Stimulated activated CD4-positive, alpha-beta T cell treated with anti-CD3 and anti-CD28 coated beads, TNF-alpha, amount 100 ng/mL, for 24 hours (primary cell): ENCODE measurements around the gene ISLR2.

Experiments
- DNase-seq, 3 experiments: peaks; one replicate each; pipeline ENCODE4 v3.0.0-alpha.2; 2020; ENCODE audit warnings: low read depth in 3 of 3

ISLR2 gene

DNA sequence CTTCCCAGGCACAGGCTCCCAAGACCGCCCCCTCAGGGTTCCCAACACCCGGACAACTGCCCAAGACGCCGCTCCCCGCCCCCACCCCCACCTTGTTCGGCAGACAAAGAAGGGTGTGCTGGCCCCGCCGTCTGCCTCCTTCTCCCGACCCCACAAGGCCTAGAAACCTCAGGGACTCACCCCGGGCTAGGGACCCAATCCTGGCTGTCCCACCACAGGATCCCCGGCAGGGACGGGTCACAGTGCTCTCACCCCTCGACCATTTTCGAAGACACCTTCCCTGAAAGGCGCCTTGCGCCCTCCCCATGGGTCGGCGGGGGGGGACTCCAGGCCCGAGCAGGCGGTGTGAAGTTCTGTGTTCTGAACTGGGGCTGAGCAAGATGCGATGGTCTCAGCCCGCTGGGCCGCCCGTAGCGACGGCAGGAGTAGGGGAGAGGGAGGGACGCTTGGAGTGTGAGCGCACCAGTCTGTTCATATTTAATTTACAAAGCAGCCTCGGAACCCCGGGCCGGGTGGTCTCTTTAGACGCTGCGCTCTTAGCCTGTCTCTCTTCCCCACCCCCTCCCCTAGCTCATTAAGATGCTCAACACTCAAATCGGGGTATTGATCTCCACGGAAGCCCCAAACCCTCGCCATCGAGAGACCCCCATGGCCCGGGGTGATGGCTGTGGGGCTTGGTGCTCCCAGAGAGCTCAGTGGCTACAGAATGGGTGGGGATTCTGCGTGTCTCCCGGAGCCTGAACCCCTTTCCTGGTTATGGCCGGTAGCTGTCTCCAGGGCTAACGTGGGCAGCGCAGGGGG, 1.4 kb upstream of the ISLR2 start:
- no peak for DNase-seq

DNA sequence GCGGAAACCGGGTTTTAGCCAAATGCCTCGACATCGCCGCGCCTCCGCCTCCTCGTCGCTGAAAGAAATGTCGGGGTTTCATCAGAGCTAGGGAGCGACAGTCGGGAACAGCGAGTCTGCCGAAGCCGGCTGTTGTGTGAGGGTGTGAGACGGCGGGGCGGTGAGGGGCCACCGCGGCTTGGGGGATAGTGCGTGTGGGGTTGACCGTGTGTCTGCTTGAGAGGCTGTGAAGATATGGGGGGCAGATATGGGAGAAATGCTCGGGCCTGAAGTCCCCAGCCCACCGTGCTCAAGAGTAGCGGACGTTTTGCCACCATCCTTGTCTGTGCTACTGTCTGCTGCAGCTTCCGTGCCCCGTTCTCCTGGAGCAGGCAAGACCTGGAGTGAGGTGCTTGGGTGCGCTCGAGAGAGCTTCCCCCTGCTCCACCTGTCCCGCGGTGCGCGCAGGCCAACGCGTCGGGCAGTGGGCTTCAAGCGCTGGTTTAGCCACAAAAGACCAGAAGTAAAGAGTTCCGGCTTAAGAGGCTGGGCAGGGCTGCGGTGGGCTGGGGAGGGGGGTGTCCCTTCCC, 716 bp upstream of the ISLR2 start:
- no peak for DNase-seq

DNA sequence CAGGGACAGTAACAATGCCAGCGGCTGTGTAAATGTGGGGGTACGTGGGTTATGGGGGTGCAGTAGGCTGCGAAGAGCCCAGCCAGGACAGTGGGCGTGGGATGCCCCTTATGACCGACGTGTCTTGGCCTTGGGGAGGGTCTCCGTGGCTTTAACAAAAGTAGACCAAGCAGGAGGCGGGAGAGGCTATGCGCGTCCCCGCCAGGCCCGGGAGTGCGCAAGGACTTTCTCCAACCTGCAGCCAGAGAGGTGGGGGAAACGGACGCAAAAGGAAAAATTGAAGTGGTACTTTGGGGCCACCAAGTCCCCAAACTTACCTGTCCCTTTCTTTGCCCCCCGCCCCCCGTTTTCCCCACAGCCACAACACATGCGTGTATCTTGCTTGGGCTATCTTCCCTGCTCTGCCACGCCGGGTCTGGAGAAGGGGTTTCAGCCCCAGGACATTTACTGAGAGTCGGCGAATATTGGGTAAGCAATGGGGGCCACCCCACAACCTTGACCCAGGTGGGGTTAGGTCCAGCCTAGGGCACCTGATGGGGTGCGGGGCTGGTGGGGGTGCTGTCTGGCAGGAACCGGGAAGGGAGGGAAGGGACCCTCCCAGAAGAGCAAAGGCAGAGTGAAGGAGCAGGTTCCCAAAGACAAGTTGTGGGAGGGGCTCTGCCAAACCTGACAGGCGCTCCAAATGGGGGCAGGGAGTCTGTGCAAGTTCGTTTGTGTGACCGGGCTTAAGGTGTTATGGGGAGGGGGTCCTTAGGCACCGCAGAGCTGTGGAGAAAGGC, 652 bp downstream of the ISLR2 start:
- DNase-seq: no peak

DNA sequence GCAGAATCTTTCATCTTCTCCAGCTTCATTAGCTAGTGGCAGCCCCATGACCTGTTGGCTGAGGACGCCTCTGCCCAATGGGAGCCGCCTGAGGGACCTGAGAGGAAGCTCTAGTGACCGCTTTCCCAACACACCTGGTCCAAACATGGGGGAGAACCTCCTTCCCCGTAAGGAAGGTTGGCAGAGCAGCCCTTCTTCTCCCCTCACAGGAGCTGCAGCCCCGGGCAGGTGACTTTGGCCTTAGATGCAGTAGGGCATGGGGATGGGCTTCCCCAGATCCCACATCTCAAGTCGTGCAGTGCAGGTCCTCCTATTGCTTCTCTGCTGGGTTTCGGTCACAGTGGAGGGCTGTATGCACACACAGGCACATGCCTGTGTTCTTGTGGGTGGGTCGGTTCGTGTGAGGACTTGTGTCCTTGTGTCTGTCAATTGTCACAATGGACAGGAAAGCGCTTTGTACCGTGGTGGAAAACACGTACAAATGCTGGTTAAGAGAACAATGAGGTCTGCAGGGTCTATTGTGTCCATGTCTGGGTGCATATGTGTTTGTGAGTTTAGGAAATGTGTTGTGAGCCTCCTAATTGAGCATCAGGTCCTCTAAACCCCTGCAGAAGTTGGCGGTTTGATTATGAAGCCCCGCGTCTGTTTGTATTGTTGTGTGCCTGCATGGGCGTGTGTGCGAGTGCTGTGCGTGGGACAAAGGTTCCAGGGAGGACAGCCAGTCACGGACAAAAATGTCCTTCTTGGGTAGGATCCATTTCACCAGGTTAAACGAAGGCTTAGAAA, 1.4 kb downstream of the ISLR2 start:
- DNase-seq: no peak

DNA sequence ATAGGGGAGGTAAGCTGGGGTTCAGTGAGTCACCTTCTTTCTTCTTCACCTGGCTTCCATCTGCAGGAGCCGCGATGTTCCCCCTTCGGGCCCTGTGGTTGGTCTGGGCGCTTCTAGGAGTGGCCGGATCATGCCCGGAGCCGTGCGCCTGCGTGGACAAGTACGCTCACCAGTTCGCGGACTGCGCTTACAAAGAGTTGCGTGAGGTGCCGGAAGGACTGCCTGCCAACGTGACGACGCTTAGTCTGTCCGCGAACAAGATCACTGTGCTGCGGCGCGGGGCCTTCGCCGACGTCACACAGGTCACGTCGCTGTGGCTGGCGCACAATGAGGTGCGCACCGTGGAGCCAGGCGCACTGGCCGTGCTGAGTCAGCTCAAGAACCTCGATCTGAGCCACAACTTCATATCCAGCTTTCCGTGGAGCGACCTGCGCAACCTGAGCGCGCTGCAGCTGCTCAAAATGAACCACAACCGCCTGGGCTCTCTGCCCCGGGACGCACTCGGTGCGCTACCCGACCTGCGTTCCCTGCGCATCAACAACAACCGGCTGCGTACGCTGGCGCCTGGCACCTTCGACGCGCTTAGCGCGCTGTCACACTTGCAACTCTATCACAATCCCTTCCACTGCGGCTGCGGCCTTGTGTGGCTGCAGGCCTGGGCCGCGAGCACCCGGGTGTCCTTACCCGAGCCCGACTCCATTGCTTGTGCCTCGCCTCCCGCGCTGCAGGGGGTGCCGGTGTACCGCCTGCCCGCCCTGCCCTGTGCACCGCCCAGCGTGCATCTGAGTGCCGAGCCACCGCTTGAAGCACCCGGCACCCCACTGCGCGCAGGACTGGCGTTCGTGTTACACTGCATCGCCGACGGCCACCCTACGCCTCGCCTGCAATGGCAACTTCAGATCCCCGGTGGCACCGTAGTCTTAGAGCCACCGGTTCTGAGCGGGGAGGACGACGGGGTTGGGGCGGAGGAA, 2.6 kb downstream of the ISLR2 start:
- DNase-seq: no peak

DNA sequence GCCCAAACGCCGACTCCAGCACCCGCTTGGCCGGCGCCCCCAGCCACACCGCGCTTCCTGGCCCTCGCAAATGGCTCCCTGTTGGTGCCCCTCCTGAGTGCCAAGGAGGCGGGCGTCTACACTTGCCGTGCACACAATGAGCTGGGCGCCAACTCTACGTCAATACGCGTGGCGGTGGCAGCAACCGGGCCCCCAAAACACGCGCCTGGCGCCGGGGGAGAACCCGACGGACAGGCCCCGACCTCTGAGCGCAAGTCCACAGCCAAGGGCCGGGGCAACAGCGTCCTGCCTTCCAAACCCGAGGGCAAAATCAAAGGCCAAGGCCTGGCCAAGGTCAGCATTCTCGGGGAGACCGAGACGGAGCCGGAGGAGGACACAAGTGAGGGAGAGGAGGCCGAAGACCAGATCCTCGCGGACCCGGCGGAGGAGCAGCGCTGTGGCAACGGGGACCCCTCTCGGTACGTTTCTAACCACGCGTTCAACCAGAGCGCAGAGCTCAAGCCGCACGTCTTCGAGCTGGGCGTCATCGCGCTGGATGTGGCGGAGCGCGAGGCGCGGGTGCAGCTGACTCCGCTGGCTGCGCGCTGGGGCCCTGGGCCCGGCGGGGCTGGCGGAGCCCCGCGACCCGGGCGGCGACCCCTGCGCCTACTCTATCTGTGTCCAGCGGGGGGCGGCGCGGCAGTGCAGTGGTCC, 3.5 kb downstream of the ISLR2 start:
- no peak for DNase-seq

DNA sequence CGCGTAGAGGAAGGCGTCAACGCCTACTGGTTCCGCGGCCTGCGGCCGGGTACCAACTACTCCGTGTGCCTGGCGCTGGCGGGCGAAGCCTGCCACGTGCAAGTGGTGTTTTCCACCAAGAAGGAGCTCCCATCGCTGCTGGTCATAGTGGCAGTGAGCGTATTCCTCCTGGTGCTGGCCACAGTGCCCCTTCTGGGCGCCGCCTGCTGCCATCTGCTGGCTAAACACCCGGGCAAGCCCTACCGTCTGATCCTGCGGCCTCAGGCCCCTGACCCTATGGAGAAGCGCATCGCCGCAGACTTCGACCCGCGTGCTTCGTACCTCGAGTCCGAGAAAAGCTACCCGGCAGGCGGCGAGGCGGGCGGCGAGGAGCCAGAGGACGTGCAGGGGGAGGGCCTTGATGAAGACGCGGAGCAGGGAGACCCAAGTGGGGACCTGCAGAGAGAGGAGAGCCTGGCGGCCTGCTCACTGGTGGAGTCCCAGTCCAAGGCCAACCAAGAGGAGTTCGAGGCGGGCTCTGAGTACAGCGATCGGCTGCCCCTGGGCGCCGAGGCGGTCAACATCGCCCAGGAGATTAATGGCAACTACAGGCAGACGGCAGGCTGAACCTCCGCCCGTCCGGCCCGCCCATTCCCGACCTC, 4.1 kb downstream of the ISLR2 start:
- DNase-seq: no peak

DNA sequence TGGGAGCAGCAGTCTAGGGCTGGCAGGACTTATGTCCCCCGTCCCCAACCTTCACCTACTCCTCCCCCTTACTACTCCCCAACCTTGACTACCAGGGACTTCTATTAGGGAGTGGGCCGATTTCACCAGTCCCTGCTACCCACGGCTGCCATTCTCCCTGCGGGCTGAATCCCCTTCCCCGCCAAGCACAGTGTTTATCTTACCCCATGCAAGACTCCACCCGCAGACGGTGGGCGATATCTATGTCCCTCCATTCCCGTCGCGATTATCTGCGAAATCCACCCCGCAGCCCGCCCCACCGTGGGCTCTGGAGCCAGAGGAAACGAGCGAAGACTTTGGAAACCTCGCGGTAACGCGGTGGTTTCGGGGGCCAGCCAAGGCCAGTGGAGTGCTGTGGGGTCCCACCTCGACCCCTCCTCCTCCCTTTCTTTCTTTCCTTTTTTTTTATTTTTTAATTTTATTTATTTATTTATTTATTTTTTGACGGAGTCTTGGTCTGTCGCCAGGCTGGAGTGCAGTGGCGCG, 4.7 kb downstream of the ISLR2 start:
- DNase-seq: no peak

DNA sequence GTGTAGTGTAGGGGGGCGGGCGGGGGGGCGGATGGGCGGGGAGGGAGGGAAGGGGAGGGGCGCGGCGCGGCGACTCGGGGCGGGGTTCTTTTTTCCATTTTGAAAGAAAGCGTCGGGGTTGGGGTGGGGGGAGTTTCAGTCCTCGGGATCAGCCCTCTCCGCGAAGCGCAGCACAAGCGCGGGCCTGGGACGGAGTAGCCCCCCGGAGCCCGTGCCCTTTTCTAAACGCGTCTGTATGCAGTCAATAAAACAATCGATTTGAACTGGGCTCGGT, 6.1 kb downstream of the ISLR2 start:
- no peak for DNase-seq

DNA sequence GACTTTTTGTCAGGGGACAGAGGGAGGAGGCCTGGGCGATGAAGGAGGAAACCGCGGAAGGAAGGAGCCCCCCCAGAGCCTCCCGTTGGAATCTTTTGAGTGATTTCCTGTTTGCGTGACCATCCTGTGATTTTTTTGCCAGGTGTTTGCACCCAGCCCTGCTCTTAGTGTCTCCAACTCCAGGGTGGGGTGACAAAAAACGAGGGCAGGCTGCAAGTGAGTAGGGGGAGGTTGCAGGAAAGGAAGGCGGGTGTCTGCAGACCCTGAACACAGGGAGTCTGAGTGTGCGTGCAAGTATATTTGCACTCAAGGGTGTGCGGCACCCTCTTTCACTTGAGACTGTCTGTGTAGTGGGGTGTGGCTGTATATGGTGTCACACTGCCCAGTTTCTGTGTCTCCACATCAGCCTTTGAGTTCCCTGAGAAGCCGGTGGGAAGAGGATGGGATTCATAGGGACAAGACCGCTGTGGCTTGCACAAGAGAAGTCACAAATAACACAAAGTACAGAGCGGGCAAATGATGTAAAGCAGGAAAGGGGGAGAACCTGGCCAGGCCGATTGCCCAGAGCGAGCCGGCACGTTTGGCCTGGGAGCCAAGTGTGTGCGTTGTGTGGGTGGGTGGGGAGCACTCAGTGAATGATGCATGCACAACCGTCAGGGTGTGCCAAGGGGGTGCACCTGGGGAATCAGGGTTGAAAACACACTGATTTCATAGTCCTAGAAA, 6.6 kb downstream of the ISLR2 start:
- DNase-seq: no peak

DNA sequence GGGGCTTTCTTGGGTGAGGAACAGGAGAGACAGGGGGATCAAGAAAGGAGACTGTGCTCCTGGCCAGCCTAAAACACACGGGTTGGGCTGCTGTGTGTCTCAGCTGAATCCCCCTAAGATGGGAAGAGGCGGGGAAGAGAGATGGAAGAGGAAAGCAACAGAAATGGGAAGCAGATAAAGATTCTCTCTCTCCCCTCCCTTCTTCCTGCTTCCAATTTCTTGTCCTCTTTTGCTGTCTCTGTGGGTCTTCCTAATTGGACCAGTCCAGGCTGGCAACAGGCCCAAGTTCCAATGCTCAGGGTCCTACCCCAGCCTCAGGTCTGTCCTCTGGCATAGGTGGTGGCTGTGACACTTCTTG, 7.1 kb downstream of the ISLR2 start:
- DNase-seq: no peak

DNA sequence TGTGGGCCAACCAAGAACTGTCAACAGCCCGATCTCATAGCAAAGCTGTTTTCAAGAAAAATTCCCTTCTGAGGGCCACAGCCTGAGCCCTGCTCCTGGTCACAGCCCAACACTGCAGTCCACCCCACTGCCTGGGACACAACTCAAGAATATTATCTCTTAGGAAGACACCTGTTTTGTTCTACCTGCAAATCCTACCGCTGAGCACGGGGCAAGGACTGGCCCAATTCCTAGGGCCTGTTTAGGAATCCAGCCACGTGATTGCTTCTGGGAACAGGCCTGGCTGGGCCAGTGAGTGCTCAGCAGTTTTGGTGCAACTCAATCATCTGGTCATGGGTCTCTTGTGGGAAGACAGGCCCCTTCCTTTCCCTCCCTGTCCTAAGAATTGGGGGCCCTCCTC, 8.3 kb downstream of the ISLR2 start:
- DNase-seq: no peak

DNA sequence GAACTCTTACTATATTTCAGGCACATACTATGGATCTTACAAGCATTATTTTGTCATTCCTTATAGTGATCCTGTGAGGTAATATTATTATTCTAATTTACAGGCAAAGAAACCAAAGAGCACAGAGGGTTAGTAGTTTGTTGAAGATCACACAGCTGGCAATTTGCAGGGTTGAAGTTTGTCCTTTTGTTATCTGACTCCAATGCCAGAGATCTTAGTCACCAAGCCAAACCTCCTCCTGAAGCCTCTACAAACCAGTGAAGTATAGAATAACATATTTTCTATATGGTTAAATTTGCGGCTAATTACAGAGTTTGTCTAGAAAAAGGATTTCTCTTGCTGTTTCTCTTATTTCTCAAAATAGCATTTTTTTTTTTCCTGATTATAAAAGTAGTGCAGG, 11.2 kb downstream of the ISLR2 start:
- DNase-seq: no peak

DNA sequence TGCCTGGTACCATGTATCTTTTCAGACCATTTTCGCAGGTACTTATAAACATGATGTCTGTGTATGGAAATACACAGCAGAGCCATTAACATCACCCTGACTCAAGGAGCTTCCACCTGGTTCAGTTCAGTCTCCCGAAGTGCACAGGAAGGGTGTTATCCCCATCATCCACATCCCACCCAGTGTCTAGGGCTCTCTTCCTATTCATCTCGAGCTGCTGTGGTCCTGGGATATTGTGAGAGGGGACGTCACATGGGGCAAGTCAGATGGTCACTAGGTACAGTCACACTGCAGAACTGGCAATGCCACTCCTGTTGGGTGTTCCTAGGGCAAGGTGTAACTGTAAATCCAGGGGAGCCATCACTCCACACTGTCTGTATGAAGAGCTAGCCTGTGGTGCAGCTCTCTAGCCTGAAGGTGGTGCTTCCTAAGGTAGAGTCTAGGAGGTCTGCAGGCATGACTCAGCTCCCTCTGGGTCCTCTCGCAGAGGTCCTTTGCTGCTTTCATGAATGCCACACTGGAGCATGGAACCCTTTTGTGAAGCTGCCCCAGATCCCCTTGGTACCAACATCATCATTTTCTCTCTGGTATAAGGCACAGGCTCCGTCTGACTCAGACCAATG, 13.9 kb downstream of the ISLR2 start:
- DNase-seq: no peak

DNA sequence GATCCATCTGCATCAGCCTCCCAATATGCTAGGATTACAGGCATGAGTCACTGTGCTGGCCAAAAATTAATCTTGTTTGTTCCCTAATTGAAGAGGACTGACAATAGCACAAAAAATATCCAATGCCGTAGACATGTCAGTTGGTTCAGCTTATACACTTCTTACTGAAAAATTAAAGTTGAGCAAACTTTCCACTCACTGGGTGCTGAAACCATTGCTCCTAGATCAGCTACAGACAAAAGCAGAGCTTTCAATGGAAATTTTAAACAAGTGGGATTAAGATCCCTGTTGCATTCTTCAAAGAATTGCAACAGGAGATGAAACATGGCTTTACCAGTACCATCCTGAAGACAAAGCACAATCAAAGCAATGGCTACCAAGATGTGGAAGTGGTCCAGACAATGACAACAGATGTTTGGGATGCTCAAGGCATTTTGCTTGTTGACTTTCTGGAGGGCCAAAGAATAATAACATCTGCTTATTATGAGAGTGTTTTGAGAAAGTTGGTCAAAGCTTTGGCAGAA, 16.0 kb downstream of the ISLR2 start:
- no peak for DNase-seq

DNA sequence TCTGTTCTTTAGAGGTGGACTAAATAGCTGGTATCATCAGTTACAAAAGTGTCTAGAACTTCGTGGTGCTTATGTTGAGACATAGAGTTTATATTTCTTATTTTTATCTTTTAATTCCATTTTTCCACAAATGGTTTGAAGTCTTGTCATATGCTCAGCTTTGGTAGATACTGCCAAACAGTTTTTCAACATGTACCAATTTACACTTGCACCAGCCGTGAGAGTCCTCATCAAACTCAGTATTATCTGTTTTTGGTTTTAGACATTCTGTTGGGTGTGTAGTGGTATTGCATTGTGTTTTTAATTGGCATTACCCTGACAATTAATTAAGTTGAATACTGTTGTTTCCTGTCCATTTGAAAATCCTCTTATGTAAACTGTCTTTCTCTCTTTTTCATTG, 16.7 kb downstream of the ISLR2 start:
- DNase-seq: no peak

DNA sequence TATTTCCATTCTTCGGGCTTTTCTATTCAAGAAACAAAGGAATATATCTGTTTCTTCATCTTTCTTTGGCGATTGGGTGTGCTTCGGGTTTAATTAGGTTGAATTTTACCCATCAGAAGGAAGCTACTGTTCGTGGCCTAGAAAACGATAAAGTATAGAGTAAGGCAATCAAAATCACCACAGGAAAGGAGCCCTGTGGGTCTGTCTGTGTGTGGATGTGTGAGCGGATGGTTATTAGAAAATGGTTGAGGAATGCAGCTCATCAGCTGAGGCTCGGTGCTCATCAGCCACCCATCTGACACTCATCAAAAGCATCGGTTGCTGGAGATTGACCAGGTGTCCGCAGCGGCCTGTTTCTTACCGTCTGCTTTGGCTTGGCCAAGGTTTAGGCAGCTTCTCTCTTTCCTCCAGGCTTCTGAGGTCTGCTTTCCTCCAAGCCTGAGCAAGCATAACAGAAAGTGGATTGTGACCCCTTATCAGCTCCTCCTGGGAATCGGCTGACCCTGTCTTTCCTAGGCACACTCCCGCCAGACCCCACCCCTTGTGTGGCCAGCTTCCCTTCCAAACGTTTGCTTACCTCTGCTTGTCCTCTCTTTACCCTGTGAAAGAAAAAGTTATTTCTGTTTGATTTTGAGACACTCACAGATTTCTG, 25.5 kb downstream of the ISLR2 start:
- no peak for DNase-seq
